HUES64 (cell line): Measurements from ENCODE around the gene MLC1.

Experiments used
- H3K27ac ChIP-seq: 2 replicates; pipeline ENCODE4 v1.7.0; 2013; ENCODE audit warnings: low read depth, low read length, inconsistent platforms
- H3K27me3 ChIP-seq: 2 replicates; pipeline ENCODE4 v1.6.1; 2013; ENCODE audit warnings: mild to moderate bottlenecking, low read length; ENCODE audit not compliant: insufficient read depth
- H3K36me3 ChIP-seq: 2 replicates; pipeline ENCODE4 v1.6.1; 2013; ENCODE audit warnings: mild to moderate bottlenecking, low read length; ENCODE audit not compliant: insufficient read depth
- H3K4me1 ChIP-seq: 2 replicates; pipeline ENCODE4 v1.6.1; 2013; ENCODE audit warnings: mild to moderate bottlenecking, low read length, moderate library complexity; ENCODE audit not compliant: insufficient read depth
- H3K4me3 ChIP-seq: 2 replicates; pipeline ENCODE4 v1.5.1; 2013; ENCODE audit warnings: mild to moderate bottlenecking, low read length, moderate library complexity
- H3K9ac ChIP-seq: 2 replicates; pipeline ENCODE4 v1.6.1; 2013; ENCODE audit warnings: mild to moderate bottlenecking, low read depth, low read length
- H3K9me3 ChIP-seq: 2 replicates; pipeline ENCODE4 v1.6.1; 2013; ENCODE audit warnings: low read depth, low read length; ENCODE audit not compliant: insufficient read depth
- WGBS: fragments of 150-250, 120-280 bp; methylation state at CpG from one replicate; pipeline ENCODE4 v1.1.7; 2013; ENCODE audit warnings: missing lambda C conversion rate; 5-methylcytosine and 5-hydroxymethylcytosine counted together

MLC1 gene

DNA sequence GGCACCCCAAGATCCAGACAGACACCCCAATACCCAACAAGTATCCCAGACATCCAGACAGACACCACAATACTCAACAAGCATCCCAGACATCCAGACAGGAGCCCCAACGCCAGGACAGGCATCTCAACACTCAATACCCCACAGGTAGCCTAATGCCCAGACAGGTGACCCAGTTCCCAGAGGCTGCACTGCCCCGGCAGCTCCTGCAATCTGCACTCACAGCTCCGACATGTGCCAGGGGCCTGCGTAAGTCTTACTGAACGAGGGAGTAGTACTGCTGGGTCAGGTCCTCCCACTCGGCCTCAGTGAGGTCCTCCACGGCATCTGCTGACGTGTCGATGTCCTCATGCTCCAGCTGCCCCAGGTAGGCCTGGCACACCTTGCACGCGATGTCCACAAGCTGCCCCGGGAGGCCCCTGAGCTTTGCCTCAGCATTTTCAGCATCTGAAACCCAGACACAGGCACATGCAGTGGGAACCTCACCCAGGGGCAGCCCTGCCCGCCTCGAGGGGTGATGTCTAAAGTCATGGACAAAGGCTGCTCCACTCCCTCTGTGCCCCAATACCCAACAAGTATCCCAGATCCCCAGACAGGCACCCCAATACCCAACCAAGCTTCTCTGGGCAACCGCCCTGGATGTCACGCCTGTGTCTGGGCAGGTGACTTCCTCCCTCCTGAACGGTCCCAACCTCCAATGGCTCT, 43.7 kb downstream of the MLC1 start:
- H3K27ac ChIP-seq = no peak overlapping the region
- no peak overlapping the region for H3K4me3 ChIP-seq
- no peaks in the 10 kb centered on the region for H3K4me1 ChIP-seq
- 89% methylated on average over 17 of the region's 17 CpGs for WGBS
- H3K9ac ChIP-seq = no peak overlapping the region
- H3K27me3 ChIP-seq = 0 out of 2 replicates have a peak, but pooled peaks cover 3% of the 10 kb centered on the region
- no peaks in the 10 kb centered on the region for H3K9me3 ChIP-seq
- no peaks in the 10 kb centered on the region for H3K36me3 ChIP-seq

DNA sequence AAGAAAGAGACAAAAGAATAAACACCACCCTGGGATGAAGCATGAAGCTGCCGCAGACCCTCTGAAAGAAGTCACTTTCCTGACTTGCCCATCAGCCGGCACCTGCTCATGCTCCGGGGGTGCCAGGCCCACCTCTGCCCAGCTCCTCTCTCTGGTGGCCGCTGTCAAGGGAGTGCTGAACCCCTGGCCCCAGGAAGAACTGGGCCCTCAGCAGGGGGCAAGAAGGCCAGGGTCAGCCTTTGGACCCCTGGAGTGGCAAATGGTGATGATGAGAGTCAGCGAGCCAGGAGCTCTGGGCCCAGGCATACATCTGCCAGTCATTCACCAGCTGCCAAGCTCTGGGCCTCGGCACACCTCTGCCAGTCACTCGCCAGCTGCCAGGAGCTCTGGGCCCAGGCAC, 44.5 kb downstream of the MLC1 start:
- no peak overlapping the region for H3K9ac ChIP-seq
- 0 out of 2 replicates have a peak, but pooled peaks cover 3% of the 10 kb centered on the region for H3K27me3 ChIP-seq
- no peaks in the 10 kb centered on the region for H3K9me3 ChIP-seq
- WGBS = 93% methylated on average over 7 of the region's 7 CpGs
- no peaks in the 10 kb centered on the region for H3K36me3 ChIP-seq
- no peak overlapping the region for H3K4me3 ChIP-seq
- no peak overlapping the region for H3K27ac ChIP-seq
- H3K4me1 ChIP-seq = no peaks in the 10 kb centered on the region

GRCh38 chr22:50039669-50040443, 45.4 kb downstream of the MLC1 start:
- H3K9me3 ChIP-seq = no peaks in the 10 kb centered on the region
- H3K36me3 ChIP-seq = no peaks in the 10 kb centered on the region
- 93% methylated on average over 29 of the region's 29 CpGs for WGBS
- H3K27me3 ChIP-seq = 0 out of 2 replicates have a peak, but pooled peaks cover 3% of the 10 kb centered on the region
- no peak overlapping the region for H3K4me3 ChIP-seq
- H3K27ac ChIP-seq = no peak overlapping the region
- no peak overlapping the region for H3K9ac ChIP-seq
- H3K4me1 ChIP-seq = no peaks in the 10 kb centered on the region

GRCh38 chr22:50035976-50036724, 49.1 kb downstream of the MLC1 start:
- Histone ChIP-seq H3K4me1 (no peaks in the 10 kb centered on the region), H3K36me3 (no peaks in the 10 kb centered on the region), H3K4me3 (no peak overlapping the region), H3K9me3 (no peaks in the 10 kb centered on the region), H3K9ac (no peak overlapping the region), H3K27ac (no peak overlapping the region), H3K27me3 (peaks cover under 1% of the 10 kb centered on the region; the same call in 1 of the 2 replicates)
- WGBS = 93% methylated on average over 23 of the region's 23 CpGs

DNA sequence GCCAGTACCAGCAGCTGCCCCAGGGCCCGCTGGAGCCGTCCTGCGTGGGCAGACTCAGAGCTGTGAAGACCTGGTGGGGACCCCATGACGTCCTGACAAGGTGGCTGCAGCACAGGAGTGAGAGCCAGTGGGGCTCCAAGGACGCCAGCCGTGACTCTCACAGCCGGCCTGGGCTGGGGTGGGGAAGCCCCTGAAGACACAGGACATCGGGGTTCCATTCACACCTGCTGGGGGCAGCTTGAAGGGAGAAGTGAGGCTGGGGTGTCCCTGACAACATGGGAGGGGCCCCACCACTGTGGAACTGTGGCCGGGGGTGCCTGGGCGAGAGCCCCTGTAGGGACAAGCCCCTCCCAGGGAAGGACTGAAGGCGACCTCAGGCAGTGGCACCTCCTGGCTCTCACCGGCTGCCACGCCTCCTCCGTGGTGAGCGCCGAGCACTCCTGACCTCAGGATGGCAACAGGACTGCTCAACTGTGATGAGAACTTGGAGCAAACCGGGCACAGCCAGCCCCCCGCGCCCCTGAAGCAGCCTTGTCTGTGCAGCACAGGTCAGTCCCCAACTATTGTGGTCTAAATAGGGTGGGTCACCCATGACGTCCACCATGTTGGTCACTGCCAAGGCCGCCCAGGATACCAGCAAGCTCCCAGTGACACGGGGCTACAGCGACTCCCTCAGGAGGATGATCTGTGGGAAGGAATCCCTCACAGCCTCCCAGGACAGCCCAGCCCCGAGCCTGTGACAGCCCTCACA, 49.9 kb downstream of the MLC1 start:
- Histone ChIP-seq H3K9me3 (no peaks in the 10 kb centered on the region), H3K4me1 (no peaks in the 10 kb centered on the region), H3K4me3 (no peak overlapping the region), H3K27ac (no peak overlapping the region), H3K27me3 (peaks cover 9% of the 10 kb centered on the region; the same call in 1 of the 2 replicates), H3K9ac (no peak overlapping the region), H3K36me3 (no peaks in the 10 kb centered on the region)
- WGBS = 88% methylated on average over 24 of the region's 24 CpGs

- no peak overlapping the region for H3K4me3 ChIP-seq
- no peak overlapping the region for H3K9ac ChIP-seq
- WGBS = 91% methylated on average over 43 of the region's 43 CpGs
- H3K36me3 ChIP-seq = no peaks in the 10 kb centered on the region
- no peaks in the 10 kb centered on the region for H3K9me3 ChIP-seq
- H3K27ac ChIP-seq = no peak overlapping the region
- peaks cover 16% of the 10 kb centered on the region for H3K27me3 ChIP-seq
- no peaks in the 10 kb centered on the region for H3K4me1 ChIP-seq
Observed at GRCh38 chr22:50034126-50035081, 50.8 kb downstream of the MLC1 start.

GRCh38 chr22:50032941-50033601, 52.2 kb downstream of the MLC1 start:
- Histone ChIP-seq H3K9ac (no peak overlapping the region), H3K4me1 (no peaks in the 10 kb centered on the region), H3K36me3 (no peaks in the 10 kb centered on the region), H3K9me3 (no peaks in the 10 kb centered on the region), H3K4me3 (no peak overlapping the region), H3K27me3 (peaks cover 19% of the 10 kb centered on the region), H3K27ac (no peak overlapping the region)
- 92% methylated on average over 23 of the region's 23 CpGs for WGBS

GRCh38 chr22:50032109-50032871, 52.9 kb downstream of the MLC1 start:
- H3K9ac ChIP-seq = no peak overlapping the region
- H3K27ac ChIP-seq = no peak overlapping the region
- no peaks in the 10 kb centered on the region for H3K4me1 ChIP-seq
- H3K4me3 ChIP-seq = no peak overlapping the region
- WGBS = 88% methylated on average over 24 of the region's 24 CpGs
- H3K36me3 ChIP-seq = no peaks in the 10 kb centered on the region
- H3K27me3 ChIP-seq = peaks cover 25% of the 10 kb centered on the region
- H3K9me3 ChIP-seq = no peaks in the 10 kb centered on the region
